NCI-H446 treated with DMSO at 0.1 percent for 48 hours (cell line): ENCODE measurements around the gene NNAT.
A peak's percentile ranks its signal among the peaks of the same experiment; 100 is the strongest.
"Not testable (repeated sequence)": the region's sequence is repeated elsewhere in the genome, so short reads cannot be mapped to it uniquely, and the experiment has no call there.

Experiments used
- DNase-seq: peaks from one replicate; lab custom pipeline; 2025; lab: John Stamatoyannopoulos, UW

NNAT gene

GRCh38 chr20:37524859-37525708, 4.0 kb downstream of the NNAT start:
- no peak for DNase-seq

GRCh38 chr20:37525810-37526209, 4.8 kb downstream of the NNAT start:
- DNase-seq: no peak

- DNase-seq: no peak
Measured at GRCh38 chr20:37526238-37526838, 5.3 kb downstream of the NNAT start.

GRCh38 chr20:37526839-37527637, 6.0 kb downstream of the NNAT start:
- DNase-seq: no peak

- peak; percentile 75 for DNase-seq
Measured at GRCh38 chr20:37527638-37528445, 6.8 kb downstream of the NNAT start, which contains the start of gene BLCAP. Gene BLCAP, minus strand, starts transcription at chr20:37527876. Its CDS starts 8,702 bp downstream, at chr20:37519174.

- DNase-seq: no peak
Measured at GRCh38 chr20:37528446-37529213, 7.6 kb downstream of the NNAT start.

- DNase-seq: no peak
Measured at GRCh38 chr20:37529214-37529967, 8.3 kb downstream of the NNAT start.

- DNase-seq: no peak
Measured at GRCh38 chr20:37529968-37530600, 9.0 kb downstream of the NNAT start.

GRCh38 chr20:37530696-37531095, 9.6 kb downstream of the NNAT start:
- no peak for DNase-seq

- no peak for DNase-seq
Measured at GRCh38 chr20:37531856-37532255, 10.8 kb downstream of the NNAT start.

GRCh38 chr20:37533154-37533715, 12.2 kb downstream of the NNAT start:
- no peak for DNase-seq

GRCh38 chr20:37534401-37535157, 13.5 kb downstream of the NNAT start:
- peak; percentile 52 for DNase-seq

GRCh38 chr20:37535443-37536132, 14.5 kb downstream of the NNAT start:
- no peak for DNase-seq

- DNase-seq: no peak
Measured at GRCh38 chr20:37537505-37537904, 16.5 kb downstream of the NNAT start.

GRCh38 chr20:37538003-37538402, 17.0 kb downstream of the NNAT start:
- DNase-seq: peak; percentile 38

- DNase-seq: no peak
Measured at GRCh38 chr20:37539424-37539823, 18.4 kb downstream of the NNAT start.

GRCh38 chr20:37540001-37540400, 19.0 kb downstream of the NNAT start:
- no peak for DNase-seq

GRCh38 chr20:37540838-37541237, 19.8 kb downstream of the NNAT start:
- DNase-seq: not testable (repeated sequence)
